ENCODE data around the gene ORM1.
"Not testable (repeated sequence)": the region's sequence is repeated elsewhere in the genome, so short reads cannot be mapped to it uniquely, and the experiment has no call there.

ORM1 gene

DNA sequence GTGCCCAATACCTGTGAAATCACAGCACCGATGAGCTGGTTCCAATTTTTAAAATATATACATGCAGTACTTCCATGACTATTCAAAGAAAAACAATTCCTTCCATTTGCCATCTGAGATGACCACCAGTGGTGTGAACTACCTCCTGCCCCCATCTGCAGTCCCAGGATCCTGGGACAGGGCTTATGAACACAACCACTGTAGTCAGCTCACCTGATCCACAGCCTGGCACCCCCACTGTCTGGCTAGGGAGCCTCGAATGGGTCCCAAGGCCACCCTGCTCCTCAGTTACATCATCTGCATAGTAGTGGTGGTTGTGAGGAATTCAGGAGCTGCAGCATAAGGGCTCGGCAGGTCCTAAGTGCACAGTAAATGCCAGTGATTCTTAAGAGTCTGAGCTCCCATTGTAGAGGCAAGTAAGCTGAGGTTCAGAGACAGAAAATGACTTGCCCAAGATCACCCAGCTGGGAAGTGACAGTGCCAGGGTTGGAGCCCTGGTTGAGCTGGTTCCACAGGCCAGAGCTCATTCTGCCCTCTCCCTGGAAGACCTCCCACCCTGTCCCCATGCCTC lies 2.9 kb downstream of the ORM1 start:
- not testable (repeated sequence) for DNase-seq (ENCODE audit: low read depth in 2 of 2)

DNA sequence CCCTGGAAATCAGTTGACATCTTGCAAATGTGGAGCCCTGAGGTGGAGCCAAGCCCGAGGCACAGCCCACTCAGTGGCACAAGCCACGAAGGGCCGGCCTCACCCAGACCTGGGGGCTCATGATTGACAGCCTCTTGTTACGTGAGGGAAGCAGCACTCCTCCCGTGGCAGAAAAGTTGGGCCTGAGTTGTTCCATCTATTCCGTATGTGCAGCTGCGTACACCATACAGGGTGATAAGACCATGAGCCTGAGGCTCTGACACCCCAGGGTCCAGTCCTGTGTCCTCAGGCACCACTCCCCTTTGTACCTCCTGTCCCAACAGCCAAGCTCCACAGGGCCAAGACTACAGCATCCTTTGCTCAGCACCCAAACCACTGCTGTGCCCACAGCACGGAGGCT lies 4.9 kb downstream of the ORM1 start:
- no peak for DNase-seq (ENCODE audit: low read depth in 2 of 2)

GRCh38 chr9:114328357-114328820 lies 5.5 kb downstream of the ORM1 start:
- not testable (repeated sequence) for DNase-seq (ENCODE audit: low read depth in 2 of 2)

DNA sequence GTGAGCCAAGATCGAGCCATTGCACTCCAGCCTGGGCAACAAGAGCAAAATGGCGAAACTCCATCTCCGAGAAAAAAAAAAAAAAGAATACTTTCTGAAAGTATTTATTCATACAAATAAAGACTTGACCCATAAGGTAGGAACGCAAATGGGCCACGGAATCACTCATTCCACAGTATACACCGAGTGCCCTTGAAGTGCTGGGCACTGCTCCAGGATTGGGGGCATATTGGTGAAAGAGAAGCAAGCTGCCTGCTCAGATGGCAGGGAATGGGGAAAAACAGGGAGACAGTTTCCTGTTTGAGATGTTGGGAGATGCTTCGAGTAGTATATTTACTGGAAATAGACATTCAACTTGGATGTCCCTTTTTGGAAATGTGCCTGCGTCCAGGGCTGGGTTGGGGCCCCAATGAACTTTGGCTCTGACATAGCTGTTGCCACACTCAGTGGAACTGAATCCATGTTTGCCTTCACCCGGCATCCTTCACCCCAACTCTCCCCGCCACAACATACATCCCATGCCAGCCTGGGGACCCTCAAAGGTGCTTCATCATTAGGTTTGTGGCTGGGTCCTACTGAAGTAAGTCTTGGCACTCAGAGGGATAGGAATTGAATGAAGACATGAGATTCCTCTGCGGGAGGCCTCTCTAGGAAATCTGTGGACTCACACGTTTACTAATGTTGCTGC lies 6.2 kb downstream of the ORM1 start:
- DNase-seq (ENCODE audit: low read depth in 2 of 2), result not testable (repeated sequence)

GRCh38 chr9:114329625-114330022 lies 6.7 kb downstream of the ORM1 start, which contains the start of gene ORM2:
Gene ORM2, plus strand, starts transcription at chr9:114329869. Its CDS starts 36 bp downstream, at chr9:114329905.
- not testable (repeated sequence) for DNase-seq (ENCODE audit: low read depth in 2 of 2)

DNA sequence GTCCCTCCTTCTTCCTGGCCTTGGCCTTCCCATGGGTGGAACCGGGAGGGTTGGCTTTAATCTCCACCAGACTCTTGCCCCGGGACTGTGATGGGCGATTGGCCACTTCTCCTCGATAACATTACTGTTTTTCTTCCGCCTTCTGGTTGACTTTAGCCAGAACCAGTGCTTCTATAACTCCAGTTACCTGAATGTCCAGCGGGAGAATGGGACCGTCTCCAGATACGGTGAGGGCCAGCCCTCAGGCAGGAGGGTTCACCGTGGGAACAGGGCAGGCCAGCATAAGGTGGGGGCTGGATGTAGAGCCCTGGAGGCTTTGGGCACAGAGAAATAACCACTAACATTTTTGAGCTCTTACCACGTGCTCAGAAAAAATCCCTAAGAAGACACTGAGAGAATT lies 7.7 kb downstream of the ORM1 start:
- no peak for DNase-seq (ENCODE audit: low read depth in 2 of 2)

GRCh38 chr9:114331229-114332195 lies 8.6 kb downstream of the ORM1 start:
- DNase-seq (ENCODE audit: low read depth in 2 of 2), result not testable (repeated sequence)

DNA sequence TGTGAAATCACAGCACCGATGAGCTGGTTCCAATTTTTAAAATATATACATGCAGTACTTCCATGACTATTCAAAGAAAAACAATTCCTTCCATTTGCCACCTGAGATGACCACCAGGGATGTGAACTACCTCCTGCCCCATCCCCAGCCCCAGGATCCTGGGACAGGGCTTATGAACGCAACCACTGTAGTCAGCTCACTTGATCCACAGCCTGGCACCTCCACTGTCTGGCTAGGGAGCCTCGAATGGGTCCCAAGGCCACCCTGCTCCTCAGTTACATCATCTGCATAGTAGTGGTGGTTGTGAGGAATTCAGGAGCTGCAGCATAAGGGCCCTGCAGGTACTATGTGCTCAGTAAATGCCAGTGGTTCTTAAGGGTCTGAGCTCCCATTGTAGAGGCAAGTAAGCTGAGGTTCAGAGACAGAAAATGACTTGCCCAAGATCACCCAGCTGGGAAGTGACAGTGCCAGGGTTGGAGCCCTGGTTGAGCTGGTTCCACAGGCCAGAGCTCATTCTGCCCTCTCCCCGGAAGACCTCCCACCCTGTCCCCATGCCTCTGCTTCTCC lies 9.7 kb downstream of the ORM1 start:
- DNase-seq (ENCODE audit: low read depth in 2 of 2), result not testable (repeated sequence)

GRCh38 chr9:114333718-114334117 lies 10.8 kb downstream of the ORM1 start:
- DNase-seq (ENCODE audit: low read depth in 2 of 2), result not testable (repeated sequence)

GRCh38 chr9:114334490-114334889 lies 11.6 kb downstream of the ORM1 start:
- no peak for DNase-seq (ENCODE audit: low read depth in 2 of 2)

DNA sequence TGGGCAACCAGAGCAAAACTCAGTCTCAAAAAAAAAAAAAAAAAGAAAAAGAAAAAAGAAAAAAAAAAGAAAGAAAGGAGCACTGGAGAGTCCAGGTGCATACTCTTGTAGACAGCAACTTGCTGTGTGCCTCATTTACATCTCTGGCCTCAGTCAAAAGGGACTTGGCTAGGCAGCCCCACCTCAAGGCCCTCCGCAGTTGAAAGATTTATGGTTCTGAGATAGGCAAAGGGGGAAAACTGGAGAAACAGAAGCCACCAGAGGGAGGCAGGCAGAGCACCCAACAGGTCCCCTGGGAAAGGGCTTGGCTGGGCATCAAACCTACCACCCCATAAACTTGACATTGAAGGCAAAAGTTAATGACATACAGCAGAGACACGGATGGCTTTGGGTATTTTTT lies 12.8 kb downstream of the ORM1 start:
- no peak for DNase-seq (ENCODE audit: low read depth in 2 of 2)

GRCh38 chr9:114336157-114336556 lies 13.3 kb downstream of the ORM1 start:
- no peak for DNase-seq (ENCODE audit: low read depth in 2 of 2)

- DNase-seq (ENCODE audit: low read depth in 2 of 2), result no peak
These were observed 13.9 kb downstream of the ORM1 start for GRCh38 chr9:114336699-114337395.

DNA sequence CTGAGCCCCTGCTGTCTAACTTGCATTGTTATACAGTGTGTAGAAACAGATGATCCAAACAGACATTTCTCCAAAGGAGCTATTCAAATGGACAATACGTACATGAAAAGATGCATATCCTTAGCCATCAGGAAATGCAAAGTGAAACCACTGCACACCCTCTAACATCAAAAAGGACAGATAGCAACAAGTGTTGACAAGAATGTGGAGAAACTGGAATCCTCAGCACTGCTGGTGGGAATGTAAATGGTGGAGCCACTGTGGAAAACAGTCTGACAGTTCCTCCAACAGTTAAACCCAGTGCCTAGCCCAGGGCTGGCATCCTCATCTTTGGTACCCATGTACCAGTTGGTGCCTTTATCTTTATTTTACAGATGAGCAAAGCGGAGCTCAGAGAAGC lies 15.3 kb downstream of the ORM1 start:
- DNase-seq (ENCODE audit: low read depth in 2 of 2), result no peak

DNA sequence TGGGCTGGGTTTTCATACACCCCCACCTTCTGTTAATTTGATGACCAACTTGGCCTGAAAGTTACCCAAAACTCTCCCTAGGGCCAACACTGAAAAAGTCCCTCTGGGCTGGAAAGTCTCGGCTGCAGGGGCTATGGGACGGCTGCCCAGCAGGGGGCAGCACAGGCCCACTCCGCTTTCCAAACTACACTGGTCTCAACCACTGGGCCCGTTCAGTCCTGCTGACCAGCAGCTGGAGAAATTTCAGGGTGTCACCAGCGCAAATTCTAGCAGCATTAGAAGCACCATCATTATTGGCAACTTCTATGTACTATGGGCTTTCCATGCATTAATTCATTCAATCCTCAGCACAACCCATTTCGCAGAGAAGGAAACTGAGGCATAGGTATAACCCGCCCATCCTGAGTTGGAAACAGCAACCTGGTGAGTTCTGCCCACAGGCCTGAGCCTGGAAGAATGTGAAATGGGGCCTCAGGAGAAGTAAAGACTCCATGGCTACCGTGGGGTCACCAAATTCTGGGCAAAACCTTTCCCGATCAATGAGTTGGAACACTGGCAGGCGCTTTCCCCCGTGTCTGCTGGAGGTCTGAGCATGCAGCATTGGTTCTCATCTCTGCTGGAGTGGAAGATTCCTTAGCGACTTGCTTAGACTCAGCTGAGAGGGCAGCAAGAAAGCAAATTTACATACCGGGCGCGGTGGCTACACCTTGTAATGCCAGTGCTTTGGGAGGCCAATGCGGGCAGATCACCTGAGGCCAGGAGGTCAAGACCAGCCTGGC lies 16.4 kb downstream of the ORM1 start:
- peak in 1 of 2 donors; percentile 32 for DNase-seq (ENCODE audit: low read depth in 2 of 2)

DNA sequence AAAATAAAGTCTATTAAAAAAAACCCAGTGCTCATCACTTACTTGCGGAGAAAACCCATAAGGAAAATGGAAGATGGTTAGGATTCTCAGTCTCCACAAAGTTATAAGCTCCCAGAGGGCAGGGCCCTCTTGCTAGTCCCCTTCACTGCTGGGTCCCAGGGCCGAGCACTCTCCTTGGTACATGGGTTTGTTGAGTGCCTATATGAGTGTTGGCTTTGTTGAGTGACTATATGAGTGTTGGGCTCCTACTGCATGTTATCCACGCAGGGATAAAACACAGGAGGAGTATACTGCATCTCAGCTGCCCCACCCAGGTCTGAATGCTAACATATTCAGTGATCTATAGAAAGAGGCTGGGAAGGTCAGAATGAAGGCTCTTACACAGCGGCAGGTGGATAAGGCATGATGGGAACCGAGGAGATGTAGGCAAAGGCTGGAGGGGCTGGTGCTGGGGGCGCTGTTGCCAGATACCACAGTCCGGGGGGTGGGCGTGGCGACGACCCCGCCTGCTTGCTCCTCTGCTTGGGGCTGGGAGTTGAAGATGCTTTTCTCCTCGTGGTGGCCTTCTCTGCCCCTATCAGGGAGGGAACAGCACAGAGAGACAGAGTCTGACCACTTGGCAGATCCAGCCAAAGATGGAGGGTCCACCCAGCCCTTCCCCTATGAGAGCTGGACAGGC lies 18.4 kb downstream of the ORM1 start:
- no peak for DNase-seq (ENCODE audit: low read depth in 2 of 2)

- DNase-seq (ENCODE audit: low read depth in 2 of 2), result no peak
These were observed 19.1 kb downstream of the ORM1 start for GRCh38 chr9:114341991-114342390.

DNA sequence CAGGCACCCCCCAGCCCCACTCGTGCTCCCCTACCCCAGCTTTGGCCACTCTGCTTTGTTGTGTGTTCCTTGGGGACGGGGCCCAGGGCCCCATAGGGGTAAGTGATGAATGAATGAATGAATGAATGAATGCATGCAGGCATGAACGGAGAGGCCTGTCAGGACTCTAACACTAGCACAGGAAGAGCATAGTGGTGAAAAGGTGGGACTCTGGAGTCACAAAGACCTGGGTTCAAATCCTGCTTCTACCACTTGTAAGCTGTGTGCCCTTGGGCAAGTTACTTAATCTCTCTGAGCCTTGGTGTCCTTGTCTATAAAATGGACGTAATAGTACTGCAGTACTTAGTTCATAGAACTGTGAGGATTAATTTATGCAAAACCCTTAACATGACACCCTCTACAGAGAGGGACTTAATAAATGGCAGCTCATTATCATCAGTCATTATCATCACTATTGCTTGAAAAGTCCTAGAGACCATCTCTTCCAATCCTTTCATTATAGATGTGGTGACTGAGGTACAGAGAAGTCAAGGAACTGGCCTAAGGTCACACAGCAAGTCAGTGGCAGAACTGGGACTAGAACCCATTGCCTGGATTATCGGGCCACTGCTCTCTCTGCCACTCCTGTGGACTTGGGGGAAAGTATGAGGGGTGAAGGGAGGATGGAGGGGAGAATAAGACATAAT lies 20.0 kb downstream of the ORM1 start:
- no peak for DNase-seq (ENCODE audit: low read depth in 2 of 2)

DNA sequence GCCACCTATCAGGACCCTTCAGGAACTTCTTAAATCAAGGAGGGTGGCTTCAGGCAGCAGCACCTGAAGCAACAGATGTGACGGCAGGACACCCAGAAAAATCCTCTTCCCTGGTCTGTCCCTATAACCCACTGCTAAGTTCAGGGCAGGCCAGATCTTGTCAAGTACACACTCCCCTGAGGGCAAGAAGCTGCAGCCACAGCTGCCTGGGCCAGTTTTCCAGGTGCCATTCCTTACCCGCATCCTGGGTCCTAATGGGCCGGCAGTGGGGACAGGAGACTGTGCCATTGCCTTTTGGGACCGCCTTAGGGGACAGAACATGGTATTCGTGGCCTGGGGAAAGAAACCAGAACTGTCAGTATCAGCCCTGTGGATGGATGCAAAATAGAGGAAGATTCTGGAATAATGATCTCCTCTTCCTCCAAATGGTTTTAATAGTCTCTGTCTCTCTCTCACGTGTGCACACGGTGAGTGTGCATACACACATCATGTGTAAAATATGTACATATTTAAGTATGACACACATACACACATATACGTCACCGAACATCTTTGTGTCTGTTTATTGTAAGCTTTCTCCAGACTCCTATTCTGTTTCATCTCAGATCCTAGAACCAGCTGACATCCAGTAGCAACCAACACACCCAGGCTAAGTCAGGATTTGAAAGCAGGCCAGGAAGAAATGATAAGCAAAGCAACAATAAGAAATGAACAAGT lies 20.7 kb downstream of the ORM1 start:
- DNase-seq (ENCODE audit: low read depth in 2 of 2), result no peak
